Colonic mucosa (tissue), 4 donors: ENCODE data around the gene INHBB. TPM values are rescaled to one million over a fixed set of nuclear protein-coding genes. Genes with fewer than 3 reads are reported as not detected.
A peak's percentile ranks its signal among the peaks of the same experiment; 100 is the strongest.

Source experiments
- DNase-seq: peaks from one replicate; pipeline ENCODE4 v3.0.0-alpha.2; 2020
- H3K27ac ChIP-seq: fragments of 200-600 bp; one replicate; pipeline ENCODE4 v1.8.0; 2021
- H3K27me3 ChIP-seq: fragments of 200-600 bp; one replicate; pipeline ENCODE4 v1.8.0; 2021
- H3K36me3 ChIP-seq: fragments of 200-600 bp; one replicate; pipeline ENCODE4 v1.8.0; 2021
- H3K4me1 ChIP-seq: fragments of 200-600 bp; one replicate; pipeline ENCODE4 v1.8.0; 2021; ENCODE audit warnings: mild to moderate bottlenecking
- H3K4me3 ChIP-seq: fragments of 200-600 bp; one replicate; pipeline ENCODE4 v1.8.0; 2021
- H3K9ac ChIP-seq, 2 donors: one replicate each; pipeline ENCODE4 v1.7.0; 2013; ENCODE audit warnings: control low read depth in 2 of 2, low read depth in 2 of 2, low read length in 2 of 2
- H3K9me3 ChIP-seq: fragments of 200-600 bp; one replicate; pipeline ENCODE4 v1.8.0; 2021
- intact Hi-C: fragments of 100-400 bp; cut with DNase I; formaldehyde crosslinking; loops from one replicate; pipeline ENCODE4 v1.14.1; 2022
- total RNA-seq, 2 donors: library from RNA; stranded (reverse); fragmentation: NEBNext Ultra II Directional in 1 of 2; extraction: Animal tissue kit (Norgen Biotek cat#: 25700) in 1 of 2; gene quantifications; one replicate each; pipeline ENCODE4 v1.2.1, GENCODE V29; 2021
- TF ChIP-seq, protein P1 (sequence below): fragments of 200-600 bp; IDR thresholded peaks from one replicate; pipeline ENCODE4 v1.8.0; 2022; ENCODE audit warnings: antibody characterized with exemption, mild to moderate bottlenecking
- donor health status: healthy.
- donor health status: DM: no; HTN: no; CAD: no.
- donor health status: DM: no; HTN: no; CAD: no.

The INHBB gene
- total RNA-seq, 2 donors from 2014 or later, result 0.30 to 3.1 TPM

DNA sequence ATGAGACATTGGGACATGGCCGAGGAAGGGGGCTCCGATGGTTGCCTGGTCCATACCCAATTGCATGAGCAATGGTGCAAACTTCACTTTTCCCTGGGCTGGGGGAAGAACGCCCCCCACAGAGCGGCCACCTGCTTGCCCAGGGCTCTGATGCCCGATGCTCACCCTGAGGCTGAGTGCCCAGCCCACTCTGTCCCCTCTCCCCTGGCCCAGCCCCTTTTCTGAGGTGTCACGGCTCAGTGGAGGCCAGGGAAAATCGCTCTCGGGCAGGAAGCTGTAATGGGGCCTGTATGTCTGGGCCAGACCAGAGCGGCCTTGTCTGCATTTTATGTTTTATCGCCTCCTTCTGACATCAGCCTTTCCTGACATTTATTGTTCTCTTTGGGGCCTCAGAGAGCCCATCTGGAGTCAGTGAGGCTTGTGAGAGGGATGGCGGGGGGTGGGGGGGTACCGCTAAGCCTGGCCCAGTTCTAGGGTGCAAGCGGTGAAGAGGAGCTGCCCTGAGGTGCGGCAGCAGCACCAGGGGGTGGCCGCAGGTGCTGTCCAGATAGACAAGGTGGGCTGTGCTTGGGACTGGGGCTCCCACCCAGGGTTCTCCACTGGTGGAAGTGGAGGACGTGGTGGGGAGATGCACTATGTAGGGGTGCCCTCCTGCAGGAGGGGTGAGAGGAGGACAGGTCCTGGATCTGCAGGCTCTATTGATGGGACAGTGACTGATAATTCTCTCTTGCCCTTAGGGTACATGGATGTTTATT lies 46.2 kb downstream of the INHBB start:
- Histone ChIP-seq H3K4me3 (no peak overlapping the region), H3K4me1 (no peaks in the 10 kb centered on the region), H3K36me3 (no peaks in the 10 kb centered on the region), H3K9me3 (no peaks in the 10 kb centered on the region), H3K9ac (no peak overlapping the region), H3K27ac (no peak overlapping the region), H3K27me3 (no peaks in the 10 kb centered on the region)
- intact Hi-C loops, result no loop called here
- TF ChIP-seq, protein P1, sequence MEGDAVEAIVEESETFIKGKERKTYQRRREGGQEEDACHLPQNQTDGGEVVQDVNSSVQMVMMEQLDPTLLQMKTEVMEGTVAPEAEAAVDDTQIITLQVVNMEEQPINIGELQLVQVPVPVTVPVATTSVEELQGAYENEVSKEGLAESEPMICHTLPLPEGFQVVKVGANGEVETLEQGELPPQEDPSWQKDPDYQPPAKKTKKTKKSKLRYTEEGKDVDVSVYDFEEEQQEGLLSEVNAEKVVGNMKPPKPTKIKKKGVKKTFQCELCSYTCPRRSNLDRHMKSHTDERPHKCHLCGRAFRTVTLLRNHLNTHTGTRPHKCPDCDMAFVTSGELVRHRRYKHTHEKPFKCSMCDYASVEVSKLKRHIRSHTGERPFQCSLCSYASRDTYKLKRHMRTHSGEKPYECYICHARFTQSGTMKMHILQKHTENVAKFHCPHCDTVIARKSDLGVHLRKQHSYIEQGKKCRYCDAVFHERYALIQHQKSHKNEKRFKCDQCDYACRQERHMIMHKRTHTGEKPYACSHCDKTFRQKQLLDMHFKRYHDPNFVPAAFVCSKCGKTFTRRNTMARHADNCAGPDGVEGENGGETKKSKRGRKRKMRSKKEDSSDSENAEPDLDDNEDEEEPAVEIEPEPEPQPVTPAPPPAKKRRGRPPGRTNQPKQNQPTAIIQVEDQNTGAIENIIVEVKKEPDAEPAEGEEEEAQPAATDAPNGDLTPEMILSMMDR, result no peak
- DNase-seq, result peak; percentile 4

DNA sequence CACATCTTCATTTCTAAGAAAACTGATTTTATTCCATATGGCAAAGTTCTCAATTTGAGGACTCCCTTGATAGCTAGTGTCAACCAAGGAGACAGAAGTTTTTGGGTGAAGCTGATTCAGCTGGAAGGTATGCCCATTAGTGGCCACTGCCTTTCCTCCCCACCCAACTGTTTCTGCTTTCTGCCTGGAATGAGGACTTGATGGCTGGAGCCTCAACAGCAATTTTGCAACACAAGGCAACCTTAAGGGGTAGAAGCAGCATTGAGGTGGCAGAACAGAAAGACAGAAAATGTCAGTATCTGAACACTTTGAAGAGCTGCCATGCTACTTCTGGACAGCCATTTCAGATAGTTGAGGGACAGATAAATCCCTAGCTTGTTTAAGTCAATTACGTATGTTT lies 47.0 kb downstream of the INHBB start:
- Histone ChIP-seq H3K9me3 (no peaks in the 10 kb centered on the region), H3K4me3 (no peak overlapping the region), H3K27ac (no peak overlapping the region), H3K27me3 (no peaks in the 10 kb centered on the region), H3K9ac (no peak overlapping the region), H3K36me3 (no peaks in the 10 kb centered on the region), H3K4me1 (no peaks in the 10 kb centered on the region)
- intact Hi-C loops, result no loop called here
- TF ChIP-seq, protein P1, result no peak
- DNase-seq, result no peak

DNA sequence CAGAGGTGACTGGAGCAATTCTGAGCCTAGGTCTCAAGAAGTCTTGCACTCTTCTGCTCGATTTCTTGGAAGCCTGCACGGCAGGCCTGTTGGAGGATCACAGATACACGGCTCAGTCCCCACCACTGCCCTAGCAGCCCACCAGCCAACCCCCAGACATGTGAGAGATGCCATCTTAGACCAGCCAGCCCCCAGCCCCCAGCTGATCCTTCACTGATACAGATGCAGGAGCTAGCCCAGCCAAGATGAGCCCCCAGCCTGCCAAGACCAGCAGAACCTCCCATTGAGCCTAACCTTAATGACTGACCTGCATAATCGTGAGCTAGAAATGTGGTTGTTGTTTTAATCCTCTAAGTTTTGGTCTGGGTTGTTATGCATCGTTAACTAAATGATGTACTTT lies 47.5 kb downstream of the INHBB start:
- no peaks in the 10 kb centered on the region for H3K36me3 ChIP-seq
- H3K4me1 ChIP-seq, result no peaks in the 10 kb centered on the region
- no peak overlapping the region for H3K27ac ChIP-seq
- no peak overlapping the region for H3K9ac ChIP-seq
- H3K27me3 ChIP-seq, result no peaks in the 10 kb centered on the region
- TF ChIP-seq, protein P1, result no peak
- peak; percentile 10 for DNase-seq
- intact Hi-C loops, result no loop called here
- no peak overlapping the region for H3K4me3 ChIP-seq
- no peaks in the 10 kb centered on the region for H3K9me3 ChIP-seq

DNA sequence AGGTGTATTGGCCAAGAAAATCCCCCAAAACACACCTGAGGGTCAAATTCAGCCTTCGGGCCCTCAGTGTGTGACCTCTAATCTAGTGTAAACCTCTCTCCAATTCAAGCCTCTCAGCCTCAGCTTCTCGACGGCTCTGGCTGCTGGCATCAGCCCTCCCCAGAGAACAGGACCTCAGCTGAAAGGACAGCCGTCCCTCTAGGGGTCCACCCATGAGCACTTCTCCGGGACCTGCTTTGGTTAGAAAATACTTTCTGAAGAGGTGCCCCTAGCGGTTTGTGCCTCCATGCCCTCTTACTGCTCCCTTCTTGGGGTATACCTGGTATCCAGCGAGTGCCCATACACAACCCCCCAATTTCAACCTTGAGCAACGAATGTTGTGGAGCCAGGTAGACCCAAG lies 48.8 kb downstream of the INHBB start:
- H3K27ac ChIP-seq, result no peak overlapping the region

DNA sequence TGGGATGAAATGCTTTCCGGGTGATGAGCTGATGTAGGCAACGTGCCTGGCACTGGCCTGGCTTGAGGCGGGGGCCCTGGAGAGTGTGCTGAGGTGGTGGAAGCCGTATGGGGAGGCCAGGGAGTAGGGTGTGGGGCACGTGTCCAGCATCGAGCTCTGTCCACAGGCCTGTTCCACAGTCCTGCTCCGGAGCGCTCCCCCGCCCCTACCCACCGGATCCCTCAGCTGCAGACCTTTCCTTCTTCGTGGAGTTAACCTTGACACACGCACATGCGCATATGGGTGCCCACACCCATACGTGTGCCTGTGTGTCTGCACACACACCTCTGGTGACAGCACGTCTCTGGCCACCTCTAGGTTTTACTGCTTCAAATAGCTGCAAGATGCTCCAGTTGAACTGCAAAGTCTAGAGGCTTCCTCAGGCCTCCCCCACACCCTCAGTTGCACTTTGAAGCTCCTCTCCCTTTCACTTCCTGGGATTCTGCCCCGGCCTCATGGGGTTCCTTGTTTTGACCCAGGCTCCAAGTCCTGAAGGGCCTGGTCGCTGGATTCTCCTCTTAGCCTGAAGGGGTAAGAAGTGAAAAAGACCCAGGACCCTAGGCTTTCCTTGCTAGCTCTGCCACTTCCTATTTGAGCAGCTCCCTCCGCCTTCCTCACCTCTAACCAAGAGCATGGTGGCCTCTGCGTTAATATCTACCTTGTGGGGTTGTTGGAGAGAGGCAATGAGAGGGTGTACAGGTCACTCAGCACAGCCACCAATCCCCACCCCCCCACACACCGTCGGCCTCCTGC lies 49.5 kb downstream of the INHBB start:
- H3K27me3 ChIP-seq, result no peaks in the 10 kb centered on the region
- H3K9ac ChIP-seq, result no peak overlapping the region
- no peak overlapping the region for H3K4me3 ChIP-seq
- H3K4me1 ChIP-seq, result no peaks in the 10 kb centered on the region
- TF ChIP-seq, protein P1, result no peak
- no peaks in the 10 kb centered on the region for H3K9me3 ChIP-seq
- no peak overlapping the region for H3K27ac ChIP-seq
- no peak for DNase-seq
- H3K36me3 ChIP-seq, result no peaks in the 10 kb centered on the region
- intact Hi-C loops, result no loop called here

More for the DNA sequence above, 48.8 kb downstream of the INHBB start:
- TF ChIP-seq, protein P1, result no peak
- H3K27me3 ChIP-seq, result no peaks in the 10 kb centered on the region
- no peaks in the 10 kb centered on the region for H3K36me3 ChIP-seq
- H3K9me3 ChIP-seq, result no peaks in the 10 kb centered on the region
- no peak overlapping the region for H3K4me3 ChIP-seq
- no peaks in the 10 kb centered on the region for H3K4me1 ChIP-seq
- intact Hi-C loops, result no loop called here
- no peak for DNase-seq
- H3K9ac ChIP-seq, result no peak overlapping the region
